HEK293 (cell line): ENCODE data around the gene SERINC3.

Experiments
- CTCF ChIA-PET: fragments of 350-600 bp; formaldehyde crosslinking; extraction: SDS; loops from one replicate; lab custom pipeline; 2021; ENCODE audit warnings: antibody characterized with exemption; lab: Yijun Ruan, JAX
- POLR2A ChIA-PET: fragments of 300-600 bp; formaldehyde crosslinking; extraction: SDS; loops from one replicate; lab custom pipeline; 2020; ENCODE audit warnings: antibody characterized with exemption, inconsistent platforms; lab: Yijun Ruan, JAX
- H3K27ac ChIP-seq: fragments of 200-500 bp; sonication (Bioruptor generic); 2 replicates; pipeline ENCODE4 v1.5.1; 2014; ENCODE audit warnings: low read depth, low read length, control low read depth, inconsistent platforms; ENCODE audit errors: extremely low read depth
- H3K36me3 ChIP-seq, 2 experiments: fragments of 200-500 bp in 1 of 2; sonication (Bioruptor generic) in 1 of 2; 1 replicate in 1 of 2; 2 replicates in 1 of 2; pipeline ENCODE4 v1.5.1; 2014 to 2017; ENCODE audit warnings: inconsistent platforms in 2 of 2, low read length in 2 of 2; ENCODE audit not compliant: control insufficient read depth in 2 of 2, insufficient read depth in 1 of 2
- H3K4me1 ChIP-seq: fragments of 200-500 bp; sonication (Bioruptor generic); 2 replicates; pipeline ENCODE4 v1.5.1; 2014; ENCODE audit warnings: mild to moderate bottlenecking, low read length, inconsistent platforms; ENCODE audit not compliant: control insufficient read depth, insufficient read depth
- H3K4me3 ChIP-seq: 2 replicates; pipeline ENCODE4 v1.5.1; 2011; ENCODE audit warnings: low read depth, mild to moderate bottlenecking, control low read depth, low read length, moderate library complexity
- H3K9me3 ChIP-seq: fragments of 200-500 bp; sonication (Bioruptor generic); 2 replicates; pipeline ENCODE4 v1.5.1; 2014; ENCODE audit warnings: low read depth, low read length, inconsistent platforms; ENCODE audit not compliant: control insufficient read depth, insufficient read depth
- GFI1B ChIP-seq: fragments of 450-650 bp; formaldehyde crosslinking; IDR thresholded peaks from 2 replicates; pipeline ENCODE4 v1.5.1; 2016; ENCODE audit warnings: missing biosample characterization, missing genetic modification characterization
- HOXC10 ChIP-seq: sonication (generic); formaldehyde crosslinking; IDR thresholded peaks from 2 replicates; pipeline ENCODE4 v1.8.1; 2023; ENCODE audit warnings: mild to moderate bottlenecking, missing genetic modification reagents
- KLF7 ChIP-seq: fragments of 450-650 bp; formaldehyde crosslinking; IDR thresholded peaks from 2 replicates; pipeline ENCODE4 v1.5.1; 2016; ENCODE audit warnings: missing biosample characterization, missing genetic modification characterization, borderline replicate concordance
- MEIS1 ChIP-seq: sonication (generic); formaldehyde crosslinking; IDR thresholded peaks from 2 replicates; pipeline ENCODE4 v1.8.1; 2022; ENCODE audit warnings: missing genetic modification reagents, mild to moderate bottlenecking, borderline replicate concordance
- REPIN1 ChIP-seq: fragments of 450-650 bp; formaldehyde crosslinking; IDR thresholded peaks from 2 replicates; pipeline ENCODE4 v1.5.1; 2017; ENCODE audit warnings: missing biosample characterization, missing genetic modification characterization, low read depth
- TCF7L2 ChIP-seq: IDR thresholded peaks from 2 replicates; pipeline ENCODE4 v1.6.1; 2011; ENCODE audit warnings: low read depth, mild to moderate bottlenecking, inconsistent platforms, low read length, moderate library complexity, borderline replicate concordance
- ZBTB7A ChIP-seq: fragments of 450-650 bp; formaldehyde crosslinking; IDR thresholded peaks from 2 replicates; pipeline ENCODE4 v1.5.1; 2016; ENCODE audit warnings: low read depth, missing biosample characterization, missing genetic modification characterization
- ZEB2 ChIP-seq: fragments of 450-650 bp; formaldehyde crosslinking; IDR thresholded peaks from 2 replicates; pipeline ENCODE4 v1.5.1; 2016; ENCODE audit warnings: missing biosample characterization, missing genetic modification characterization
- ZNF175 ChIP-seq: fragments of 450-650 bp; formaldehyde crosslinking; IDR thresholded peaks from 2 replicates; pipeline ENCODE4 v1.5.1; 2016; ENCODE audit warnings: missing biosample characterization, missing genetic modification characterization
- ZNF18 ChIP-seq: fragments of 450-650 bp; formaldehyde crosslinking; IDR thresholded peaks from 2 replicates; pipeline ENCODE4 v1.5.1; 2016; ENCODE audit warnings: missing biosample characterization, missing genetic modification characterization
- ZNF2 ChIP-seq: fragments of 450-650 bp; formaldehyde crosslinking; IDR thresholded peaks from 2 replicates; pipeline ENCODE4 v1.5.1; 2016; ENCODE audit warnings: missing biosample characterization, missing genetic modification characterization
- ZNF214 ChIP-seq: fragments of 450-650 bp; formaldehyde crosslinking; IDR thresholded peaks from 2 replicates; pipeline ENCODE4 v1.5.1; 2017; ENCODE audit warnings: missing biosample characterization, mild to moderate bottlenecking, missing genetic modification characterization, borderline replicate concordance
- ZNF221 ChIP-seq: fragments of 450-650 bp; formaldehyde crosslinking; IDR thresholded peaks from 2 replicates; pipeline ENCODE4 v1.5.1; 2017; ENCODE audit warnings: missing biosample characterization, missing genetic modification characterization, borderline replicate concordance
- ZNF239 ChIP-seq: fragments of 450-650 bp; formaldehyde crosslinking; IDR thresholded peaks from 2 replicates; pipeline ENCODE4 v1.5.1; 2016; ENCODE audit warnings: missing biosample characterization, missing genetic modification characterization
- ZNF24 ChIP-seq: fragments of 450-650 bp; formaldehyde crosslinking; IDR thresholded peaks from 2 replicates; pipeline ENCODE4 v1.5.1; 2016; ENCODE audit warnings: missing biosample characterization, missing genetic modification characterization
- ZNF266 ChIP-seq: fragments of 450-650 bp; formaldehyde crosslinking; IDR thresholded peaks from 2 replicates; pipeline ENCODE4 v1.5.1; 2016; ENCODE audit warnings: missing biosample characterization, missing genetic modification characterization, low read depth
- ZNF280C ChIP-seq: fragments of 450-650 bp; formaldehyde crosslinking; IDR thresholded peaks from 2 replicates; pipeline ENCODE4 v1.5.1; 2016; ENCODE audit warnings: missing biosample characterization, missing genetic modification characterization
- ZNF394 ChIP-seq: fragments of 450-650 bp; formaldehyde crosslinking; IDR thresholded peaks from 2 replicates; pipeline ENCODE4 v1.5.1; 2016; ENCODE audit warnings: missing biosample characterization, missing genetic modification characterization, mild to moderate bottlenecking, moderate library complexity, borderline replicate concordance
- ZNF433 ChIP-seq: fragments of 450-650 bp; formaldehyde crosslinking; IDR thresholded peaks from 2 replicates; pipeline ENCODE4 v1.5.1; 2016; ENCODE audit warnings: missing biosample characterization, missing genetic modification characterization, low read depth
- ZNF473 ChIP-seq: fragments of 450-650 bp; formaldehyde crosslinking; IDR thresholded peaks from 2 replicates; pipeline ENCODE4 v1.5.1; 2017; ENCODE audit warnings: missing biosample characterization, missing genetic modification characterization
- ZNF514 ChIP-seq: fragments of 450-650 bp; formaldehyde crosslinking; IDR thresholded peaks from 2 replicates; pipeline ENCODE4 v1.5.1; 2016; ENCODE audit warnings: missing biosample characterization, missing genetic modification characterization
- ZNF580 ChIP-seq: fragments of 450-650 bp; formaldehyde crosslinking; IDR thresholded peaks from 2 replicates; pipeline ENCODE4 v1.5.1; 2016; ENCODE audit warnings: missing biosample characterization, missing genetic modification characterization
- ZNF623 ChIP-seq: fragments of 450-650 bp; formaldehyde crosslinking; IDR thresholded peaks from 2 replicates; pipeline ENCODE4 v1.5.1; 2016; ENCODE audit warnings: missing biosample characterization, missing genetic modification characterization
- ZNF664 ChIP-seq: fragments of 450-650 bp; formaldehyde crosslinking; IDR thresholded peaks from 2 replicates; pipeline ENCODE4 v1.5.1; 2016; ENCODE audit warnings: missing biosample characterization, missing genetic modification characterization
- ZNF701 ChIP-seq: fragments of 450-650 bp; formaldehyde crosslinking; IDR thresholded peaks from 2 replicates; pipeline ENCODE4 v1.5.1; 2016; ENCODE audit warnings: missing biosample characterization, missing genetic modification characterization
- ZNF768 ChIP-seq: fragments of 450-650 bp; formaldehyde crosslinking; IDR thresholded peaks from 2 replicates; pipeline ENCODE4 v1.5.1; 2018; ENCODE audit warnings: missing biosample characterization, mild to moderate bottlenecking, missing genetic modification characterization
- ZSCAN16 ChIP-seq: fragments of 450-650 bp; formaldehyde crosslinking; IDR thresholded peaks from 2 replicates; pipeline ENCODE4 v1.5.1; 2016; ENCODE audit warnings: missing biosample characterization, missing genetic modification characterization
- TF ChIP-seq, protein P1 (sequence below): fragments of 450-650 bp; formaldehyde crosslinking; IDR thresholded peaks from 2 replicates; pipeline ENCODE4 v1.5.1; 2017; ENCODE audit warnings: missing biosample characterization, missing genetic modification characterization

SERINC3 gene

GRCh38 chr20:44501448-44501847 lies 20.4 kb downstream of the SERINC3 start (continued):
- TF ChIP-seq ZNF768, result no peak

- no peaks in the 10 kb centered on the region for H3K9me3 ChIP-seq
- H3K4me3 ChIP-seq, result no peak overlapping the region
- H3K4me1 ChIP-seq, result no peaks in the 10 kb centered on the region
- peaks cover 23 to 91% of the 10 kb centered on the region in 2 experiments for H3K36me3 ChIP-seq
- H3K27ac ChIP-seq, result no peak overlapping the region
- ChIA-PET CTCF (interaction anchor here (1.0 kb wide), 1 partner anchor 183 kb away, joined by 3 read pairs; no protein-coding TSS in a partner anchor), POLR2A (no interaction called here)
- TF ChIP-seq ZNF433 (tag by site-specific recombination) (no peak), KLF7 (tag by site-specific recombination) (no peak), TCF7L2 (no peak), ZNF214 (no peak), MEIS1 (CRISPR knock-in tag) (no peak), ZNF473 (tag by site-specific recombination) (no peak), ZNF221 (no peak), ZNF266 (tag by site-specific recombination) (no peak)
- TF ChIP-seq, protein P1, sequence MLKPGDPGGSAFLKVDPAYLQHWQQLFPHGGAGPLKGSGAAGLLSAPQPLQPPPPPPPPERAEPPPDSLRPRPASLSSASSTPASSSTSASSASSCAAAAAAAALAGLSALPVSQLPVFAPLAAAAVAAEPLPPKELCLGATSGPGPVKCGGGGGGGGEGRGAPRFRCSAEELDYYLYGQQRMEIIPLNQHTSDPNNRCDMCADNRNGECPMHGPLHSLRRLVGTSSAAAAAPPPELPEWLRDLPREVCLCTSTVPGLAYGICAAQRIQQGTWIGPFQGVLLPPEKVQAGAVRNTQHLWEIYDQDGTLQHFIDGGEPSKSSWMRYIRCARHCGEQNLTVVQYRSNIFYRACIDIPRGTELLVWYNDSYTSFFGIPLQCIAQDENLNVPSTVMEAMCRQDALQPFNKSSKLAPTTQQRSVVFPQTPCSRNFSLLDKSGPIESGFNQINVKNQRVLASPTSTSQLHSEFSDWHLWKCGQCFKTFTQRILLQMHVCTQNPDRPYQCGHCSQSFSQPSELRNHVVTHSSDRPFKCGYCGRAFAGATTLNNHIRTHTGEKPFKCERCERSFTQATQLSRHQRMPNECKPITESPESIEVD (tag by site-specific recombination), result no peak
Measured at GRCh38 chr20:44500221-44500620, 21.6 kb downstream of the SERINC3 start.

DNA sequence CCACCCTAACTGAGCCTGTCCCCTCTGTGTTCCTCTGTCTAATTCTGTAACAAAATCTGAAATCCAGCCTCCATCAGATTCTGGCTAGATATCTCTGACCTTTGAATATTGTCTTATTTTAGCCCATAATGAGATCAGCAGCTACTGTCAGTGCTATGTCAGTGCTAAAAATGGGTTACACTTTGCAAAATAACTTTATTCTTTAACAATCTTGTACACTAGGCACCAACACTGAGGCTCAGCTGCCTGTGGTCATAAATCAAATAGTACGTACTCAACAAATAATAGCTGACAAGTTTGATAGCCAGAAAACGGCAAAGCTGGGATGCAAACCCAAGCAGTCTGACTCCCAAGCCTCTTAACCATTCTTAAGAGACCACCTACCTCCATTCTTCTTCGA lies 24.1 kb downstream of the SERINC3 start:
- TF ChIP-seq ZBTB7A (tag by site-specific recombination), result no peak
- 0 out of 2 replicates have a peak, but pooled peaks have one; percentile 17 for TF ChIP-seq ZNF664 (tag by site-specific recombination)
- TF ChIP-seq ZNF580, result no peak
- TF ChIP-seq HOXC10 (CRISPR knock-in tag), result no peak
- TF ChIP-seq ZNF239 (tag by site-specific recombination), result no peak
- no peak for TF ChIP-seq ZNF514 (tag by site-specific recombination)
- Histone ChIP-seq H3K9me3 (no peaks in the 10 kb centered on the region), H3K4me1 (no peaks in the 10 kb centered on the region), H3K27ac (no peak overlapping the region), H3K4me3 (no peak overlapping the region), H3K36me3 (peaks cover 18 to 91% of the 10 kb centered on the region in 2 experiments)
- CTCF ChIA-PET, result interaction anchor here (0.5 to 0.6 kb wide), 2 partner anchors 35 to 36 kb away, joined by 3 read pairs; no protein-coding TSS in a partner anchor
- POLR2A ChIA-PET, result no interaction called here

GRCh38 chr20:44496976-44497375 lies 24.9 kb downstream of the SERINC3 start:
- H3K36me3 ChIP-seq, result peaks cover 10 to 91% of the 10 kb centered on the region in 2 experiments
- ChIA-PET CTCF (no interaction called here), POLR2A (no interaction called here)
- H3K9me3 ChIP-seq, result no peaks in the 10 kb centered on the region
- H3K4me1 ChIP-seq, result no peaks in the 10 kb centered on the region
- H3K4me3 ChIP-seq, result no peak overlapping the region
- no peak overlapping the region for H3K27ac ChIP-seq
- TF ChIP-seq REPIN1 (tag by site-specific recombination) (no peak), ZNF24 (tag by site-specific recombination) (no peak), ZNF701 (tag by site-specific recombination) (no peak), GFI1B (tag by site-specific recombination) (no peak), ZNF623 (tag by site-specific recombination) (no peak), ZNF280C (tag by site-specific recombination) (no peak), ZNF394 (tag by site-specific recombination) (no peak), ZEB2 (no peak), ZSCAN16 (tag by site-specific recombination) (no peak), ZNF175 (tag by site-specific recombination) (no peak), ZNF2 (no peak), ZNF18 (no peak)
